Spleen (tissue), 3 donors: Measurements from ENCODE around the gene ETV5.

Experiments
- POLR2A ChIP-seq, 3 donors: fragments of 450-650 bp; IDR thresholded peaks; one replicate each; pipeline ENCODE4 v1.5.1; 2017; ENCODE audit warnings: antibody characterized with exemption in 3 of 3, mild to moderate bottlenecking in 1 of 3
- POLR2AphosphoS5 ChIP-seq, 3 donors: sonication (generic); formaldehyde crosslinking; IDR thresholded peaks; one replicate each; pipeline ENCODE4 v1.5.1; 2017; ENCODE audit warnings: antibody characterized with exemption in 3 of 3

GRCh38 chr3:186013312-186013711 is 95.6 kb downstream of the ETV5 start:
- TF ChIP-seq POLR2A (IDR thresholded peaks at IDR 0.05), result no peak
- TF ChIP-seq POLR2AphosphoS5 (IDR thresholded peaks at IDR 0.05), result no peak
